Bronchial epithelial cell (primary cell): ENCODE measurements around the gene MACO1. TPM values are rescaled to one million over a fixed set of nuclear protein-coding genes. Genes with fewer than 3 reads are reported as not detected.
"Not testable (repeated sequence)": the region's sequence is repeated elsewhere in the genome, so short reads cannot be mapped to it uniquely, and the experiment has no call there.

Experiments used
- DNase-seq: peaks from one replicate; pipeline ENCODE4 v3.0.0-alpha.2; 2010; ENCODE audit warnings: low read depth
- FAIRE-seq: peaks from 2 replicates; lab custom pipeline; 2011; peaks lifted over from hg19 to GRCh38; lab: Jason Lieb, UNC
- H3K27me3 ChIP-seq: 2 replicates; pipeline ENCODE4 v1.5.1; 2011; ENCODE audit warnings: low read length; ENCODE audit not compliant: control insufficient read depth, insufficient read depth
- H3K36me3 ChIP-seq: 2 replicates; pipeline ENCODE4 v1.5.1; 2011; ENCODE audit warnings: low read length; ENCODE audit not compliant: control insufficient read depth, insufficient read depth
- H3K4me3 ChIP-seq: 2 replicates; pipeline ENCODE4 v1.5.1; 2011; ENCODE audit warnings: mild to moderate bottlenecking, low read depth, low read length, control low read depth
- total RNA-seq: library from RNA; depleted of rRNA; stranded (reverse); fragments of >200 nt; gene quantifications from 2 replicates; pipeline ENCODE4 v1.2.1, GENCODE V29; 2014
- TF ChIP-seq, protein P1 (sequence below): IDR thresholded peaks from 2 replicates; pipeline ENCODE4 v1.5.1; 2011; ENCODE audit warnings: mild to moderate bottlenecking, moderate library complexity, low read length, control low read depth, inconsistent platforms; ENCODE audit not compliant: insufficient read depth, severe bottlenecking

The MACO1 gene, protein sequence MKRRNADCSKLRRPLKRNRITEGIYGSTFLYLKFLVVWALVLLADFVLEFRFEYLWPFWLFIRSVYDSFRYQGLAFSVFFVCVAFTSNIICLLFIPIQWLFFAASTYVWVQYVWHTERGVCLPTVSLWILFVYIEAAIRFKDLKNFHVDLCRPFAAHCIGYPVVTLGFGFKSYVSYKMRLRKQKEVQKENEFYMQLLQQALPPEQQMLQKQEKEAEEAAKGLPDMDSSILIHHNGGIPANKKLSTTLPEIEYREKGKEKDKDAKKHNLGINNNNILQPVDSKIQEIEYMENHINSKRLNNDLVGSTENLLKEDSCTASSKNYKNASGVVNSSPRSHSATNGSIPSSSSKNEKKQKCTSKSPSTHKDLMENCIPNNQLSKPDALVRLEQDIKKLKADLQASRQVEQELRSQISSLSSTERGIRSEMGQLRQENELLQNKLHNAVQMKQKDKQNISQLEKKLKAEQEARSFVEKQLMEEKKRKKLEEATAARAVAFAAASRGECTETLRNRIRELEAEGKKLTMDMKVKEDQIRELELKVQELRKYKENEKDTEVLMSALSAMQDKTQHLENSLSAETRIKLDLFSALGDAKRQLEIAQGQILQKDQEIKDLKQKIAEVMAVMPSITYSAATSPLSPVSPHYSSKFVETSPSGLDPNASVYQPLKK
- total RNA-seq = 11.9 and 17.4 TPM in 2 replicates

DNA sequence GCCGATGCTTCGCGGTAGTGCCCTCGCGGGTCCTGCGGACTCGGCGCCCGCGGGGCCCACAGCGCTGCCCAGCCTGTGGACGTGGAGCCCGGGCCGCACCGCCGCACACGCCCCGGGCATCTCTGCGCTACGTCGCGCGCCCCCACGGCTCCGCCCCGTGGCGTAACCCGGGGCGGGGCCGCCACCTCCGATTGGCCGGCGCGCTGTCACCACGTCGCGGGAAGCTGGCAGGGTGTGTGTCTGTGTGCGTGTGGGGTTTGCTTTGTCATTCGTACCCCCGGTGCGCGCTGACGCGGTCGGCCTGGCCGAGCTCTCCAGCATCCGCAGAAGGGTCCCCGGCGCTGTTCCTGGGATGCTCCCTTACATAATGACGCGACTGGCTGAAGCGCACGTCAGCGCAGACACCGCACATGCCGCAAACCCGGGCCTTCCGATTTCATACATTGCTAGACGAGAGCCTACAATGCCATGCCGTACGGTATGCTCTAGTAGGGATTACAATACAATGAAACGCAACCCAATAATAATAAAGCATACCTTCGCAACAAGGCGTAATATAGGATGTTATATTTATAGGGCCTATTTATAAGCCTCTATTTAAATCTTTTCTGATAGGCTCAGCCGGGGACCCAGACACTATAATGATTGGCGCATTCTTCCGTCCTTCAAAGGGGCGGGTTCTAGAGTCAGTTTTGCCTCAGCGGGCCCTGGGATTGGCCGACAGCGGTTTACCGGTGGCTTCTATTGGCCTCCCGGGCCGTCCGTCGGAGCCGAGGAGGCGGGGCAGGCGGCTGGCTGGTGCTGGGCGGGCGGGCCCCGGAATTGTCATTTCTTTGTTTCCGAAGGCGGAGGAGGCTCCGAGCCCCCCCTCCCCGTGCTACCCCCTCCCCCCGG lies at the start of gene MACO1:
Gene MACO1 (plus strand): TSS at position 825 of the 894 bp plus-strand sequence. CDS start 202 bp downstream, outside the sequence.
- FAIRE-seq (no peak), DNase-seq (peak; percentile 88)
- Histone ChIP-seq H3K4me3 (peak within 1 kb of the TSS; percentile 67), H3K27me3 (no peaks in the 10 kb centered on the region), H3K36me3 (no peaks in the 10 kb centered on the region)
- TF ChIP-seq, protein P1, sequence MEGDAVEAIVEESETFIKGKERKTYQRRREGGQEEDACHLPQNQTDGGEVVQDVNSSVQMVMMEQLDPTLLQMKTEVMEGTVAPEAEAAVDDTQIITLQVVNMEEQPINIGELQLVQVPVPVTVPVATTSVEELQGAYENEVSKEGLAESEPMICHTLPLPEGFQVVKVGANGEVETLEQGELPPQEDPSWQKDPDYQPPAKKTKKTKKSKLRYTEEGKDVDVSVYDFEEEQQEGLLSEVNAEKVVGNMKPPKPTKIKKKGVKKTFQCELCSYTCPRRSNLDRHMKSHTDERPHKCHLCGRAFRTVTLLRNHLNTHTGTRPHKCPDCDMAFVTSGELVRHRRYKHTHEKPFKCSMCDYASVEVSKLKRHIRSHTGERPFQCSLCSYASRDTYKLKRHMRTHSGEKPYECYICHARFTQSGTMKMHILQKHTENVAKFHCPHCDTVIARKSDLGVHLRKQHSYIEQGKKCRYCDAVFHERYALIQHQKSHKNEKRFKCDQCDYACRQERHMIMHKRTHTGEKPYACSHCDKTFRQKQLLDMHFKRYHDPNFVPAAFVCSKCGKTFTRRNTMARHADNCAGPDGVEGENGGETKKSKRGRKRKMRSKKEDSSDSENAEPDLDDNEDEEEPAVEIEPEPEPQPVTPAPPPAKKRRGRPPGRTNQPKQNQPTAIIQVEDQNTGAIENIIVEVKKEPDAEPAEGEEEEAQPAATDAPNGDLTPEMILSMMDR = no peak

DNA sequence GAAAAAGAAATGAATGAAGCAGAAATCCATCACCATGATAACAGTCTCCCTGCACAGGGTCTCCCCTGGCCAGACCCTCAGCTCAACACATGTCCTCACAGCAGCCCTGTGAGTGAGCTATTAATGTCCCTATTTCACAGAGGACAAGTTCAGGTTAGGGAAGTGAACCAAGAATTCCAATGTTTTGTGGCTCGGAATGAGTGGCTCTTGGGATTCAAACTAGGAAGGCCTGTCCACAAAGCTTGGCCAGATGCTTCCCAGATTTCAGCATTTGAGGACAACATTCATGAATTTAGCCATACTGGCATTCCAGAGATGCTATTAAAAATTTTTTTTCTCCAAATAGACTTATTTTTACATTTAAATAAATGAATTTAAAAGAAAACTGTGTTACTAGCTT lies 48.2 kb upstream of the MACO1 start:
- not testable (repeated sequence) for H3K4me3 ChIP-seq, H3K36me3 ChIP-seq, FAIRE-seq, DNase-seq, H3K27me3 ChIP-seq

DNA sequence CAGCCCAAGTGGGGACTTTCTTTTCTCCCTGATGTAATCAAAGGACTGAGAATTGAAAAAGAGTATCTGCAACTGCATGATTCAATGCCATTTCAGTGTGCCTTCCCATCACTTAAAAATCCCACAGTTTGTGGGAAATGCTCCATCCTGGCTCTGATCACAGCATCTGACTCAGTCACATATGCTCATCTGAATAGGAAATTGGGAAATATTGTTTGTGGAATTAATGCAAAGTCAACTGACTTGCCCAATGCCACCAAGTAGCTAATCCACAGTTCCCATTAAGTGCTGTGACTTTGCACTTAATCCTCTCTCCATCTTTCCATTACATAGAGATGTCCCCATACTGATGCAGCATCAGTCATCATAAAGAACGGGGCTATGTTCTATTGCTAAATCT lies 47.6 kb upstream of the MACO1 start:
- FAIRE-seq, H3K27me3 ChIP-seq, H3K4me3 ChIP-seq, H3K36me3 ChIP-seq: not testable (repeated sequence)
- DNase-seq = peak; percentile 44

DNA sequence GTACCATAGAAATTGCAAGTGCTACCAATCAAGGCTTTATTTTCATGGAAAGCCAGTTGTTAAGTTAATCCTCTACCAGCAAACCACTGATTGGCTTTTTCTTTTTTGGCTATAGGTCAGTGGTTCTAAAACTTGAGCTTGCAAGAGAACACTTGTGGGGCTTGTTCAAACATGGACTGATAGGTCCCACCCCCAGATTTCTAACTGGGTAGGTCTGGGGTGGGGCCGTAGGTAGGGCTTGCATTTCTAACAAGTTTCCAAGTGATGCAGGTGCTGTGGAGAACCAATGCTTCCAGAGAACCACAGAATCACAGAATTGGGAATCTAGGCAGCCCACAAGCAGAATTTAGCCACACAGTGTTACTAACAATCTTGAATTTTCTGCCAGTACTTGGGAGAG lies 46.8 kb upstream of the MACO1 start:
- H3K36me3 ChIP-seq, H3K27me3 ChIP-seq, FAIRE-seq, DNase-seq, H3K4me3 ChIP-seq: not testable (repeated sequence)

DNA sequence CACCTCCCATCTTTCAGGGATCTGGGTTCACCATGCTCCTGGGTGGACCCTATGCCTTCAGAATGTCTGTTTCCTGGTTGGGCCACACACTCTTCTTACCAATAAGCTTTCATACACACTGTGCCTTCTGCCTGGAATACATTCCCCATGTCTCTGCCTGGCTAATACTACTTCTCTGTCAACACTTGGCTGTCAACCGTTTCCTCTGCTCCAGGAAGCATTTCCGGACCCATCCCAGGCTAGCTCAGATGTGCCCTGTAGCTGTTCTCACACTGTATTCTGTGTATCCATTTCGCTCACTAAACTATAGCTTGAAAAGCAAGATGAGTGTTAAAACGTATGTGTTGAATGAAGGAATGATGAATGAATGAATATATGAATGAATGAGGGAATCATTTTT lies 43.6 kb upstream of the MACO1 start:
- H3K27me3 ChIP-seq, DNase-seq, FAIRE-seq, H3K4me3 ChIP-seq, H3K36me3 ChIP-seq: not testable (repeated sequence)

DNA sequence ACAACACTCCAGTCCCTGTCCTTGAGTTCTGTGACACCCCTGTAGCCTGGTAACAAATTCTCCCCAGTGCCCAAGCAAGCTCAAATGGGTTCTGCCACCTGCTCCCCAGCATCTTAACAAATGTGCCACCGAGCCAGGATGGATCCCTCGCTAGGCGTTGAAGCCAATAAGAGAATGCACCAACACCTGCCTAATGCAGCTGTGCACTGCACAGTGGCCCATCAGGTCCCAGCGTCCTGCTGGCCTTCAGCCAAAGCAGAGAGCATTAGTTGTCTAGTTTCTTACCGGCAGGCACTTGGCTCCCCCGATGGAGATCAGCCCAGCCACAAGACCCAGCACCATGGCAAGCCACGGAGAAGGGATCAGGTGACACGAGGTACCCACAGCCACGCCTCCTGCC lies 42.0 kb upstream of the MACO1 start:
- not testable (repeated sequence) for H3K27me3 ChIP-seq, H3K4me3 ChIP-seq, H3K36me3 ChIP-seq, FAIRE-seq, DNase-seq

DNA sequence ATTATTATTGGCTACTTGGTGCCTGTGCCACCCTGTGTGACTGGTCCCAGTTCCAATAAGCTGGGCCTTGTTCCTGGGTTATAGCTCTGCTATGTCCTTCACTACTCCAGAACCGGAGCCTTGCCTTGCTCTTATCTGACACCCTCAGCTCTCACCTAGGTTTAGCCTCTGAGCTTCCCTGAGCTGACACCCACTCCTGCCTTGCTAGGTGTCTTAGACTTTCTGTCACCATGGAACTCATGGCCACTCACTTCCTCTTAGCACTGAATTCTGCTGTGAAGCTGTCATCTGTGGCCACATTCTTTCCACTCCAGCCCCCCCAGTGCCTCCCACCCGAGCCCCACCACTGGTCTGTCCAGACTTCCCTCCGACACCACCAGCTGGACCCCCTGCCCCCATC lies 41.0 kb upstream of the MACO1 start:
- H3K36me3 ChIP-seq, H3K4me3 ChIP-seq, DNase-seq, H3K27me3 ChIP-seq: not testable (repeated sequence)
- FAIRE-seq = peak; percentile 81

DNA sequence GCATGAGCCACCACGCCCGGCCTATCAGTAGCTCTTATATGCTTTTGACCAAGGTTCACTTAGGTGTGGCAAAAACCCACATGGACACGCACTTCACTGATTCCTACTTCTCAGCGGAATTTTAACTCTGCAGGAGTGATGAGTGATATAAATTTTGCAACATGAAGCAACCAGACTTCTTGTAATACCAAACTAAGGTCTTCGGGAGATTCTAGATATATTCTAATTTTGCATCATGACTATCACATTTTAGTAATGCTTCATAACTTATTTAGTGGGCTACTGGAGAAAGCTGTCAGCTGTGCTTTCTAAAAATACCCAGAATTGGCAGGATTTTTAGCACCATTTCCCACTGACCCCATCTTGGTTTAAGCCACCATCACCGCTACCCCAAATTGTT lies 37.9 kb upstream of the MACO1 start:
- Histone ChIP-seq H3K4me3 (no peak overlapping the region), H3K27me3 (no peaks in the 10 kb centered on the region), H3K36me3 (no peaks in the 10 kb centered on the region)
- TF ChIP-seq, protein P1 = no peak
- DNase-seq (no peak), FAIRE-seq (no peak)

DNA sequence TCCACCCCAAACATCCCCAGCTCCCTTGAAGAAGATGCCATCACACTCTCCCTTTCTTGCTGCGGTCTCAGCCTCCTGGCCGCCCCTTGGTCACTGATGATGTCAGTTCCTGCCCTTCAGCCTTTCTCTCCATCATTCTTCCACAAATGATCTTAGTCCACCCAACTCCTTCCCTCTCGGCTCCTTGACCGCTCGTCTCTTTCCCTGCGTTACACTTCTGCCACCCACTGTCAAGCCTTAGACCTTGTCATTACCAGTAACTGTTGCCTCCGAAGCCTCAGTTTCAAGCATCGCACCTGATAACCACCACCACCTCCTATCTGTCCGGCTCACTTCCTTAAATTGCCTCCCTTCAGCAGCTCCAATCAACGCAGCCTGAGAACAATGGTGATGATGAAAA lies 33.1 kb upstream of the MACO1 start:
- not testable (repeated sequence) for H3K36me3 ChIP-seq, DNase-seq, H3K4me3 ChIP-seq, FAIRE-seq, H3K27me3 ChIP-seq

DNA sequence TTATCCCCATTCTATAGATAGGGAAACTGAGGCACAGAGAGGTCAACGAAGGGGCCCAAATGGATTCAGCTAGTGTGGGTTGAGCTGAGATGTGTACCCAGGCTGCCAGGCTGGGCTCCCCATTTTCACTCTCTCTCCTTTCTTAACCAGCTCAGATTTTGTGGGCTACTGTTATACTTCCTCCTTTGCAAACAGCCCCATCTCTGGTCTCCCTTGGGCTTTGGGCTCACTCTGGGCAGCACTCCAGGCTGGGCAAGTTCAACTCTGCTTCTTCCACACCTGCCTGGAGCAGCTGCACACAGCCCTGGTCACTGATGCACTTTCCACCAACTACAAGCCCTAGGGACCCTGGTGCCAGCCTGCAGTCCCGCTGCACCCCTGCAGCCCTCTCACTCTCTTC lies 32.6 kb upstream of the MACO1 start:
- DNase-seq, H3K4me3 ChIP-seq, FAIRE-seq, H3K36me3 ChIP-seq, H3K27me3 ChIP-seq: not testable (repeated sequence)
